GM03348 (cell line): Measurements from ENCODE around the gene EME1.
A peak's percentile ranks its signal among the peaks of the same experiment; 100 is the strongest.

Source experiments
- DNase-seq: peaks from one replicate; pipeline ENCODE4 v3.0.0; 2012; ENCODE audit warnings: low spot score

The EME1 gene

GRCh38 chr17:50347894-50348291 is 25.1 kb upstream of the EME1 start:
- DNase-seq = no peak

- peak; percentile 51 for DNase-seq
These were observed 24.3 kb upstream of the EME1 start for GRCh38 chr17:50348522-50349242.

GRCh38 chr17:50349243-50349600 is 23.8 kb upstream of the EME1 start:
- DNase-seq = no peak

- no peak for DNase-seq
These were observed 22.3 kb upstream of the EME1 start for GRCh38 chr17:50350733-50351132.

GRCh38 chr17:50352072-50352692 is 20.8 kb upstream of the EME1 start:
- DNase-seq = no peak

GRCh38 chr17:50352693-50353599 is 20.1 kb upstream of the EME1 start:
- no peak for DNase-seq

- no peak for DNase-seq
These were observed 19.3 kb upstream of the EME1 start for GRCh38 chr17:50353600-50354195.

- DNase-seq = no peak
These were observed 18.8 kb upstream of the EME1 start for GRCh38 chr17:50354198-50354597.

- no peak for DNase-seq
These were observed 18.3 kb upstream of the EME1 start for GRCh38 chr17:50354776-50355175.

GRCh38 chr17:50355336-50355700 is 17.7 kb upstream of the EME1 start:
- no peak for DNase-seq

- no peak for DNase-seq
These were observed 17.2 kb upstream of the EME1 start for GRCh38 chr17:50355701-50356341.

- no peak for DNase-seq
These were observed 16.6 kb upstream of the EME1 start for GRCh38 chr17:50356418-50356817.

- no peak for DNase-seq
These were observed 16.0 kb upstream of the EME1 start for GRCh38 chr17:50356892-50357510.

GRCh38 chr17:50358177-50358576 is 14.9 kb upstream of the EME1 start:
- DNase-seq = no peak

- DNase-seq = no peak
These were observed 13.9 kb upstream of the EME1 start for GRCh38 chr17:50359005-50359699.

- no peak for DNase-seq
These were observed 13.0 kb upstream of the EME1 start for GRCh38 chr17:50359998-50360461.

- DNase-seq = no peak
These were observed 12.4 kb upstream of the EME1 start for GRCh38 chr17:50360486-50361115.

GRCh38 chr17:50361561-50362480 is 11.2 kb upstream of the EME1 start:
- peak; percentile 89 for DNase-seq

GRCh38 chr17:50362661-50363060 is 10.4 kb upstream of the EME1 start:
- no peak for DNase-seq
